ENCODE data around the gene CISD1.

The CISD1 gene

GRCh38 chr10:58300676-58301075 is 31.7 kb downstream of the CISD1 start:
- Mint-ChIP-seq H3K9me3 (no peaks in the 10 kb centered on the region), H3K36me3 (ENCODE audit: low read depth) (no peaks in the 10 kb centered on the region), H3K27me3 (ENCODE audit: low read depth, poor library complexity) (peaks cover 2% of the 10 kb centered on the region), H3K4me3 (no peak overlapping the region), H3K4me1 (peaks cover 14% of the 10 kb centered on the region), H3K27ac (no peak overlapping the region)
- DNase-seq, result no peak
- TF ChIP-seq, protein P1, sequence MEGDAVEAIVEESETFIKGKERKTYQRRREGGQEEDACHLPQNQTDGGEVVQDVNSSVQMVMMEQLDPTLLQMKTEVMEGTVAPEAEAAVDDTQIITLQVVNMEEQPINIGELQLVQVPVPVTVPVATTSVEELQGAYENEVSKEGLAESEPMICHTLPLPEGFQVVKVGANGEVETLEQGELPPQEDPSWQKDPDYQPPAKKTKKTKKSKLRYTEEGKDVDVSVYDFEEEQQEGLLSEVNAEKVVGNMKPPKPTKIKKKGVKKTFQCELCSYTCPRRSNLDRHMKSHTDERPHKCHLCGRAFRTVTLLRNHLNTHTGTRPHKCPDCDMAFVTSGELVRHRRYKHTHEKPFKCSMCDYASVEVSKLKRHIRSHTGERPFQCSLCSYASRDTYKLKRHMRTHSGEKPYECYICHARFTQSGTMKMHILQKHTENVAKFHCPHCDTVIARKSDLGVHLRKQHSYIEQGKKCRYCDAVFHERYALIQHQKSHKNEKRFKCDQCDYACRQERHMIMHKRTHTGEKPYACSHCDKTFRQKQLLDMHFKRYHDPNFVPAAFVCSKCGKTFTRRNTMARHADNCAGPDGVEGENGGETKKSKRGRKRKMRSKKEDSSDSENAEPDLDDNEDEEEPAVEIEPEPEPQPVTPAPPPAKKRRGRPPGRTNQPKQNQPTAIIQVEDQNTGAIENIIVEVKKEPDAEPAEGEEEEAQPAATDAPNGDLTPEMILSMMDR (IDR thresholded peaks at IDR 0.05), result no peak

- H3K36me3 Mint-ChIP-seq (ENCODE audit: low read depth), result no peaks in the 10 kb centered on the region
- TF ChIP-seq, protein P1 (IDR thresholded peaks at IDR 0.05), result no peak
- peaks cover 5% of the 10 kb centered on the region for H3K27me3 Mint-ChIP-seq (ENCODE audit: low read depth, poor library complexity)
- H3K27ac Mint-ChIP-seq, result no peak overlapping the region
- H3K4me1 Mint-ChIP-seq, result peaks cover 20% of the 10 kb centered on the region
- no peak overlapping the region for H3K4me3 Mint-ChIP-seq
- H3K9me3 Mint-ChIP-seq, result no peaks in the 10 kb centered on the region
- no peak for DNase-seq
Measured at GRCh38 chr10:58302254-58302653, 33.3 kb downstream of the CISD1 start.

- Mint-ChIP-seq H3K4me1 (peaks cover 20% of the 10 kb centered on the region), H3K27me3 (ENCODE audit: low read depth, poor library complexity) (peaks cover 7% of the 10 kb centered on the region)
Measured at GRCh38 chr10:58304099-58304633, 35.2 kb downstream of the CISD1 start.

GRCh38 chr10:58305821-58306220 is 36.9 kb downstream of the CISD1 start:
- Mint-ChIP-seq H3K36me3 (ENCODE audit: low read depth) (no peaks in the 10 kb centered on the region), H3K4me1 (peaks cover 20% of the 10 kb centered on the region)

More at GRCh38 chr10:58304099-58304633, 35.2 kb downstream of the CISD1 start:
- H3K4me3 Mint-ChIP-seq, result no peak overlapping the region
- H3K27ac Mint-ChIP-seq, result no peak overlapping the region
- H3K9me3 Mint-ChIP-seq, result no peaks in the 10 kb centered on the region
- DNase-seq, result no peak
- TF ChIP-seq, protein P1 (IDR thresholded peaks at IDR 0.05), result no peak
- H3K36me3 Mint-ChIP-seq (ENCODE audit: low read depth), result no peaks in the 10 kb centered on the region

GRCh38 chr10:58307676-58308075 is 38.7 kb downstream of the CISD1 start:
- no peak for DNase-seq
- TF ChIP-seq, protein P1 (IDR thresholded peaks at IDR 0.05), result no peak
- peaks cover 7% of the 10 kb centered on the region for H3K4me1 Mint-ChIP-seq
- H3K9me3 Mint-ChIP-seq, result no peaks in the 10 kb centered on the region
- no peak overlapping the region for H3K4me3 Mint-ChIP-seq
- H3K27ac Mint-ChIP-seq, result no peak overlapping the region
- H3K27me3 Mint-ChIP-seq (ENCODE audit: low read depth, poor library complexity), result peaks cover 7% of the 10 kb centered on the region
- H3K36me3 Mint-ChIP-seq (ENCODE audit: low read depth), result no peaks in the 10 kb centered on the region

More at GRCh38 chr10:58305821-58306220, 36.9 kb downstream of the CISD1 start:
- Mint-ChIP-seq H3K27ac (no peak overlapping the region), H3K4me3 (no peak overlapping the region), H3K9me3 (no peaks in the 10 kb centered on the region), H3K27me3 (ENCODE audit: low read depth, poor library complexity) (peaks cover 7% of the 10 kb centered on the region)
- TF ChIP-seq, protein P1 (IDR thresholded peaks at IDR 0.05), result no peak
- DNase-seq, result no peak

DNA sequence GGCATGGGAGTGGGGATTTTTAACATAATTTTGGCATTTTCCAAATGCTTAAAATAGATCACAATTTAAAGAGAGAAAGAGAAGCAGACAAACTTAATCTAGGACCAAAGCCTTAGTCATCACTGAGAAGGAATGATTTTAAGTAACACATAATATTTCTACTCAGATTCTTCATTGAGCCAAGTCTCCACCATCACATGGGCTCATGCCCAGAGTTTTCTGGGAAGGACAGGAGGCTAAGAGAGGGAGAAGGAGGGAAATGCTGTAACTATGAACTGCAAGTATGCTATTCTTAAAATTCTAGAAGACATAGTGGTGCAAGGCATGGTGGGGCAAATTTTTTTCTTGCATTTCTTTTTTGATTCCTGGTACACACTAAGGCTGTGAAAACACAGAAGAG is 42.1 kb downstream of the CISD1 start:
- Mint-ChIP-seq H3K27me3 (ENCODE audit: low read depth, poor library complexity) (peaks cover 9% of the 10 kb centered on the region), H3K36me3 (ENCODE audit: low read depth) (no peaks in the 10 kb centered on the region), H3K4me1 (peaks cover 3% of the 10 kb centered on the region), H3K4me3 (no peak overlapping the region), H3K9me3 (no peaks in the 10 kb centered on the region), H3K27ac (no peak overlapping the region)
- no peak for DNase-seq
- TF ChIP-seq, protein P1 (IDR thresholded peaks at IDR 0.05), result no peak

All from nephron progenitor cell (in vitro differentiated cells).